ENCODE data around the gene OGDHL.
"Not testable (repeated sequence)": the region's sequence is repeated elsewhere in the genome, so short reads cannot be mapped to it uniquely, and the experiment has no call there.

The OGDHL gene

DNA sequence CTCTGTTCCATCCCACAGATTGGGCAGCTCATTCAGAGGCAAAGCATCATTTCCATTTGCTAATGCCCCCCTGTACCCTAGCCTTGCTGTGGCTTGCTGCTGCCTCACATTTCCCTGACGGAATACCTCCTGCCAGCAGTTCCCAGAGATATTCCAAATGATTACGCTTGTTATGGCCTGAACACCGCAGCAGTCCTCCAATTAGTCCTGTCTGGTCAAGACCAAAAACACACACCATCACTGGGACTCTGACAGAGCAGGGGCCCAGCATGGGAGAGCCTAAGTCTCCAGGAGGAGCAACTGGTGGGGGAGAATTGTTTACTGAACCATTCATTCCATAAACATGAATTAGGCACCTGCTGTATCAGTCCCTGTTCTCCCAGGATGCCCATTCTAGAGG is 6.1 kb downstream of the OGDHL start:
- DNase-seq (ENCODE audit: low spot score) = no peak

DNA sequence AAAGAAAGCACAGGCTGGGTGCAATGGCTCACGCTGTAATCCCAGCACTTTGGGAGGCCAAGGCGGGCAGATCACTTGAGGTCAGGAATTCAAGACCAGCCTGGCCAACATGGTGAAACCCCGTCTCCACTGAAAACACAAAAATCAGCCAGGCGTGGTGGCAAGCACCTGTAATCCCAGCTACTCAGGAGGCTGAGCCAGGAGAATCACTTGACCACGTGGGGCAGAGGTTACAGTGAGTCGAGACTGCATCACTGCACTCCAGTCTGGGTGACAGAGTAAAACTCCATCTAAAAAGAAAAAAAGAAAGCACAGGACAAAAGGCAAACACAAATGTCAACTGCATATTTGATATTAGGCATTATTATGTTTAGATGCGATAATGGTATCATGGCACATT is 7.2 kb downstream of the OGDHL start:
- not testable (repeated sequence) for DNase-seq (ENCODE audit: low spot score)

DNA sequence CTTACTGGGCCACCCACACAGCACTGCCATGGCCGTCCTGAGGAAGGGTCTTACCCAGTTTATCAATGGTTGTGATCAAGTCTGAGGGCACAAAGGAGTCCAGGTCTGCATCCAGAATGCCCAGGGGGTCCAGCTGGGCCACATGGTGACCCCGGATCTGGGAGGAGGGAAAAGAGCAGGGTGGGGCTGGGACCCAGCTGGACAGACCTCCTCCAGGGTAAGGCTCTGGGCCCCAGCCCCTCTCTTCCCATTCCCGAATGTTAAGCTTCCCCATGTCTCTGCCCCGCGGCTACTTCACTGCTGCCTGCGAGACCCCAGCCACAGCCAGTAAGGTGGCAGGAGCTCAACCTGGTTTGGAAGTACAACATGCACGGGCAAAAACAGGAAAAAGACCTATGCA is 9.5 kb downstream of the OGDHL start:
- DNase-seq (ENCODE audit: low spot score) = no peak

DNA sequence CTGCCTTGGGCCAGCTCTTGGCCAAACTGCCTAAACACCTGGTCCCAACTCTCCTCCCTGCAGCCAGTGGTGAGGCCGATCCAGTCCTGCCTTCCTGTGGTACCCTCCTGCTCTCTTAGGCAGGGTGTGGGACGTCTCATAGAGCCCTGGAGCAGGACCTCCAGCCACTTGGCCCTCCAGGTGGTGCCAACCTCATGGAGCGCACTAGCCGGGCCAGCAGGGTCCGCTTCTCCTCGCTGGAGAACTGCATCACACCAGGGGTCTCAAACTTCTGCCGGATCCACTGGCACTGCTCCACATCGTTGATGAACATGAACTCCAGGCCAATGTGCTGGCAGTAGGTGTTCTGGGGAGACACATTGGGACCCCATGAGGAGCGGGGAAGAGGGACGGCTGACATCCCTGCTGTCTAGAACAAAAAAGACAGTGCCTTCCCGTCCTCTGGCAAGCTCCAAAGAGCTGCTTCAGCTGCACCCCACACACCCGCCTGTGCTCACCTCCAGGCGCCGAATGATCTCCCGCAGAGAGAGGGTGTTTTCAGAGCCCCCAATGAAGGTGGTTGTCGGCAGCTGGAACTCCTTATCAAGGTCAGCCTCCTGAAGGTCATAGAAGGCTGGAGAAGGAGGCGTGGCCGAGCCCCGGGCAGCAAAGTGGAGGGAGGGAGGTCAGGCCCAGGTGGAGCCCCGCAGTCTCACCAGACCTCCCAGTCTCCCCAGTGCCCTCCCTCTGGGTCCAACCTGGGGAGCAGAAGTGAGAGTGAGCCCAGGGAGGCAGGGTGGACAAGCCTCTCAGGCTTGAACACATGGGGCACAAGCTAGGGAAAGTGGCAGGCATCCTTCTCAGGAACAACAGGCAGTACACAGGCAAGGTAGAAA is 10.2 kb downstream of the OGDHL start:
- DNase-seq (ENCODE audit: low spot score) = no peak

DNA sequence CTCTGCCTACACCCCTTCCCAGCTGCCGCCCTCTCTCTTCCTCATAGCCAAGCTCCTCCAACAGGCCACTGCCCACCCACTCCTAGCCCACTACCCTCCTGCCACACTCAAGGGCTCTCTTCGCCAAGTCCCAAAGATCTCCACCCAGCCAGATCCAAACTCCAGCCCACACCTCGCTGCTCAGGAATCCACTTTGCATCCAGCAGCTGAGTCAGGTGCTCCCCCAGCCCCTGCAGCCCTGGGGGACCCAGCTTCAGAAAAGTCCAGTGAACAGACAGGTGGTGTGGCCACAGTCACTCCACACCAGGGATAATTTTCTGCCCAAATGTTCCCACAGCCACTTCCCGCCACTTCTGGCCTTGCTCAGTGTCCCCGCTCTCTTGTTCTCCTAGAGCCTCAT is 10.9 kb downstream of the OGDHL start:
- DNase-seq (ENCODE audit: low spot score) = no peak

DNA sequence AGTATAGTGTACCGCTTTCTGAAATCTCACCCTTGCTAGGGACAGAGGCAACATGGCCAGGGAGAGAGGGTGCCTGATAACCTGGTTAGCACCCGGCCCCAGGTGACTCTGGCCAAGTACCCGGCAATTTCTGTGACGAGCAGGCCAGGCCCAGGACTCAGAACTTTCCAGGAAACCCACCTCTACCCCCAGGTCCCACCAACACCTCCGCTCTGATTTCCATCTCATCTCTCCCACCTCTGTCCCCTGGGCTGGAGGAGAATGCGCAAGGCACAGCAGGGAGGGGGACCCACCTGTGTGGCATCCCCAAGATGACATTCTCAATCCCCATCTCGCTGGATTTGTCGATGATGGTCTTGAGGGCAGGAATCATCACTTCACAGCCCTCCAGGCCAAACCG is 11.6 kb downstream of the OGDHL start:
- no peak for DNase-seq (ENCODE audit: low spot score)

DNA sequence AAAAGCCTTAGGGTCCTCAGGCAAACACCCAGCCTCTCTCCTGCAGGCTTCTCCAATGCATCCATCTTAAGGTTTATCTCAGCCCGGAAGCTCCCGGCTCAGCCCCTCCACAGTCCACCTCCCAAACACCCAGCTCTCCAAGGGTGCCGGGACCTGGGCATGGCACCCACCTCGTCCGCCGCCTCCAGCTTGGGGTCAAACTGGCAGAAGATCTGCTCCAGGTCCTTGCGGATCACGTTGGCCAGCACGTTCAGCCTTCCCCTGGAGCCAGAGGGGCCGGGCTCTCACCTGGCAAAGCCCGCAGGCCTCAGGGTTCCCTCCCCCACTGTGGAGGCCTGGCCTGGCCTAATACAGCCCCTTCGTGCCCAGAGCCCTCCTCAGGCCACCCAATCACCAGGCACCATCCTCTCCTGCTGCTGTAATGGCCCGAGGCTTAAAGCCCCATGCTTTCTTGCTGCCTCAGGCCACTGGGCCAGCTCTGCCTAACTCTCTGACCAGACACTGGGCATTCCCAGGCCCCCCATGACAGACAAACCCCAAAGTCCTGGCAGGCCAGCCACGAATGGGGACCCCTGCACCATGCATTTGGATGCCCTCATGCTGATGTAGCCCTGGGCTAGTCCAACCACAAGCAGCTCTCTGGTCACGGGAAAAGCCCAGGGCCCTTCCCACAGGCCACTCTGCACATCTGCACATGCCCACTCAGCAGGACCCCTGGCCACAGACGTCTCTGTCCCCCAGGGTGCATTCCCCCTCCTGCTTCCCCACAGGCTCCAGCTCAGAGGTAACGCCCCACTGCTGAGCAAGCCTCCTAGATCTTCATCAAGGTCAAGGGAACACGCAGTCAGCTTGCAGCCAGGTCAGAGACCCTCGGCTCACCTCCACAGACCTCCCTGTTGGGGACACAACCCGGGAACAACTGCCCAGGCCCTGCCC is 12.3 kb downstream of the OGDHL start:
- DNase-seq (ENCODE audit: low spot score) = no peak

DNA sequence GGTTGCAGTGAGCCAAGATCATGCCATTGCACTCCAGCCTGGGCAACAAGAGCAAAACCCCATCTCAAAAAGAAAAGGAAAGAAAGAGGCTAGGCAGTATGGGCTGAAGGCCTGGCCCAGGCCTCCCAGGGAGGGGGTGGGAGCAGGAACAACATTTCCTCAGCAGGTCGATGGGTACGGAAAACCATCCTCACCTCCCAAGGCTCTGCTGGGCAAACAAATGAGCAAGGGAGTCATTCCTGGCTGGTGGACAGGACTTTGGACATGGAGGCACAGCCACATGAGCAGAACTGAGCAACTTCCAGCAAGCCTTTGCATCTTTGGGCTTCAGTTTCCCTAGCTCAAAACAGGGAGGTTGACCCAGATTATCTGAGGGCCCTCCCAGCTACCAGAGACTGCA is 13.0 kb downstream of the OGDHL start:
- DNase-seq (ENCODE audit: low spot score) = no peak

DNA sequence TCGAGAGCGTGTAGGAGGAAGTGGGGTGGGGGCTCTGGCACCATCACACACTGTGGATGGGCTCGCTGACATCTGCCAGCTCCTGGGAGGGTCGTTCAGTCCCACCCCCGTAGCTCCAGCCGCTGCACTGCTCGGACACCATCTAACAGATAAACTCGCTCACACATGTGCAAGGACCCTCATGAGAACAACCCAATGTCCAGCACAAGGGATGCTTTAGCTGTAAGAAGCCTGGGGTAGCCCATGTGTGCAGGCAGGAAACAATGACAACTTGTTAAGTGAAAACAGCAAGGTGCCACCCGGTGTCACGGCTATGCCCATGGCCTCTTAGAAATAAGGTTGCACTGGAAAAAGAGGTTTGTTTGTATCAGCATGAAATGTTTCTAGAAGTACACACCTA is 14.1 kb downstream of the OGDHL start:
- DNase-seq (ENCODE audit: low spot score) = no peak

DNA sequence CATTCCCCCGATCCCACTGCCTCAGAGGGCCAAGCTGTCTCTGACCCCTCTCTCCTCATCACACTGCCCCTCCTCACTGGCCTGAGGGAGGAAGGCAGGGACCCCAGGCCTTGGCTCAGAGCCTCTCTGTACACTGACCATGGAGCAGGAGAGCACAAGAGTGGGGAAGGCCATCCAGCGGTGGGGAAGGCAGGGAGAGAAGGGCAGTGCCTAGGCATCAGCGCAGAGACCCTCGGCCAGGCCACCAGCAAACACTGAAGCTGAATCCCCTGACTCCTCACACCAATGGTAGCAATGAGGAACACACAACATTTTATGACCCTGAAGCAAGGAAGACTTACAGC is 14.8 kb downstream of the OGDHL start:
- no peak for DNase-seq (ENCODE audit: low spot score)

DNA sequence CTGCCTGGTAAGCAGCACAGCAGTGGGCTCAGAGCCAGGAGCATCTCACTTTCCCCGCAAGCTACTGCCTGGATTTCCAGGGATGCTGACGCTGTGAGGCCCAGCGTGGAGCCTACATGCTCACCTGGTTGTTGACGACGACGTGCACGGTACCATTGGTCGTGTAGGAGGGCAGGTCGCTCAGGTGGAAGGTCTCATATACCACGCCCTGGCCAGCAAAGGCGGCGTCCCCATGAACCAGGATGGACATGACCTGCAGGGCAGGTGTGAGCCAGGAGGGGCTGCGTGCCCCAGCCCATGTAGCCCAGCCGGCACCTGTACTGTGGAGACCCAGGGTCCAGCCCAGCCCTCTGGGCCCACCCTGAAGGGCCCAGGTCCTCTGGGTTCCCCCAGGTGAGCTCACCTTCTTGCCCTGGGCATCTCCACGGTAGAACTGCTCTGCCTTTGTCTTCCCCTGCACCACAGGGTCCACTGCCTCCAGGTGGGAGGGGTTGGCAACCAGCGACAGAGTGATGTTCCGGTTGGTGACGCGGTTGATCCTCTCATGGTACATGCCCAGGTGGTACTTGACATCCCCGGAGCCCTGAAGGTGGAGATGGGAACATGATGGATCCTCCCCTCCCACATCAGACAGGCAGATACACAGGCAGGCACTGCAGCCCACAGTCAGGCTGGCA is 15.4 kb downstream of the OGDHL start:
- no peak for DNase-seq (ENCODE audit: low spot score)

DNA sequence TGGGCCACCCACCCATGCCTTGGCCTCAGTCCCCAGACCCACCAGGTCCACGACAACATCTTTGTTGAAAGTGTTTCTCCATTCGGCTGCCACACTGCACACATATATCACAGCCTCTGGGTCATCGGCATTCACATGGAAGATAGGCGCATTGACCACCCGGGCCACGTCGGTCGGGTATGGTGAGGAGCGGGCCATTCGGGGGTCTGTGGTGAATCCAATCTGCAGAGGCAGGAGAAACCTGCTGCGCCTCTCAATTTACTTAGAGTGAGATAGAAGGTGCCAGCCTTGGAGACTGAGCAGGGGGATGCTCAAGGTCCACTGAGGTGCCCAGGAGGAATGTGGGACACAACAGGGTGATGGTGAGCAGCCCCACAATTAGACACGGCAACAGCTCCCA is 16.4 kb downstream of the OGDHL start:
- no peak for DNase-seq (ENCODE audit: low spot score)

DNA sequence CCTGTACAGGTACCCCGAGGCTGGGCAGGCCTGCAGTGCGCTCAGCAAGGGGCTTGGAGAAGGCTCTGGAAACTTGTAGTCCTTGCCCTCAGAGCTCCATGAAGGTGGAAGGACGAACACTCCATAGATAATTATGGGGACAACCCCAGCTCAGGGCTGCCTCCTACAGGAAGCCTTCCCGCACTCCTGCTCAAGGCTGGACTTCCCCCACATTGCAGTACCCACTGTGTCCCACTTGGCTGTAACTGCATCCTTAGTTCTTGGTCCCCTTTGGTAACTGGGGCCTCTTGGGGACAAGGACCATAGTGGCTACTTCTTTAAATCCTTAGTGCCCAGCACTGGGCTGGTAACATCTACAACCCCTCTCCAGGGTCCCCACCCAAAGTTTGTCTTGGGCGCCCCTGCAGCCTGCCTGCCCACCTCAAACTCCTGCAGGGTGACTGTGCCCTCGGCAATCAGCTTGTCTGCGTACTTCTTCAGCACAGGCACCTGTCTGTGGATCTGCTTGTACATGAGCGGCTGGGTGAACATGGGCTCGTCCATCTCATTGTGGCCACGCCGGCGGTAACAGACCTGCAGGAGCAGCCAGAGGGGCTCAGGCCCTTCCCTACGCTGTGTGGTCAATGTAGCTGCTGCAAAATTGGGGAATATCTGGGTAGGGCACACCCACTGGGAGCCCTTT is 17.1 kb downstream of the OGDHL start:
- no peak for DNase-seq (ENCODE audit: low spot score)

DNA sequence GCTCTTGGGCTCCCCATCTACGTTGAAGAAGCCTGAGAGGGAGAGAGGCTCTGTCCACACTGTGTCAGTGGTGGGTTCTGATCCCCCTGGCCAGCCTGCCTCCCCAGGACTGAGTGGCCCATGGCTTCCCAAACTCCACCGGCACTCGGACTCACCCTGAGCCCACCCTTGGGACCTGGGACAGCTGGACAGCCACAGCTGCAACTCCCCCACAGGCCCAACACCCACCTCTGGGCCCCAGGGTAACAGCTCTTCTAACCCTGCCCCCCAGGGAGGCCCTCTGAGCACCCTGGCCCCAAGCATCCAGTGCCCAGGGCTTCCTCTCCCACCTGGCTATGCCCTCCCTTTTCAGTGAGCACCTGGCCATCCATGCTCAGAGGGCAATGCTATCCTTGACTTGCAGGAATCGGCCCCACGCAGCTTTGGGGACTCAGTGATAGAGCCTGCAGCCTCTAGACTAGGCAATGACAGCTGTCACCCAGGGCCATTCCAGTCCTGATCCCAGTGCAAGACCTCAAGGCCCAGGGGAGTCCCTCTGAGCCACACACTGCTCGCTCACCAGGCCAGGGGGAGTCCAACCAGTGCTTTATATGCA is 17.9 kb downstream of the OGDHL start:
- no peak for DNase-seq (ENCODE audit: low spot score)

DNA sequence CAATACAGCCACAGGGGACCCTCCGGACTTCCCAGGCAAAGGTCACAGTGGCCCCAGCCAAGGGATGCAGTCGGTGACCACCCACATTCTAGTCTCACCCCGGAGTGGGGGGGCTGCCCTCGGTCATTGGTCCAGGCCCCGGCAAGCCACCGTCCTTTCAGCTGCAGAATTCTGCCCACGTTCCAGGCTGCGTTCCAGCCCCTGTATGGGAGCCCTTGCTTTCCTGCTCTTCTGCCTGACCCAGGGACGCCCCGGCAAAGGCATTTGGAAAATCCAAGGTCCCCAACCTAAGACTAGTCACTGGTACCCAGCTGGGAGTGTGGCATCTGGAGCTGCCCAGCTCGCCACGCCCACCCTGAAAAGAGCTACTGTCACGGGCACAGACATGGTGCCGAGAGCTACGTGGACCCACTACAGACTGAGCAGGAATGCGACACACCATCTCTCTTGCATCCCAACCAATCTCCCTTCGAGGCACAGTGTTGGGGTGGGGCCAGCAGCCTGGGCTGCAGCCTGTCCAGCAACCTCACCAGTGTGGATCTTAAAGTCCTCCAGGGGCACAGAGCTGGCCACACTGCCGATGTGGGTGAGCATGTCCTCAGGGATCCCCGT is 18.6 kb downstream of the OGDHL start:
- DNase-seq (ENCODE audit: low spot score) = no peak

DNA sequence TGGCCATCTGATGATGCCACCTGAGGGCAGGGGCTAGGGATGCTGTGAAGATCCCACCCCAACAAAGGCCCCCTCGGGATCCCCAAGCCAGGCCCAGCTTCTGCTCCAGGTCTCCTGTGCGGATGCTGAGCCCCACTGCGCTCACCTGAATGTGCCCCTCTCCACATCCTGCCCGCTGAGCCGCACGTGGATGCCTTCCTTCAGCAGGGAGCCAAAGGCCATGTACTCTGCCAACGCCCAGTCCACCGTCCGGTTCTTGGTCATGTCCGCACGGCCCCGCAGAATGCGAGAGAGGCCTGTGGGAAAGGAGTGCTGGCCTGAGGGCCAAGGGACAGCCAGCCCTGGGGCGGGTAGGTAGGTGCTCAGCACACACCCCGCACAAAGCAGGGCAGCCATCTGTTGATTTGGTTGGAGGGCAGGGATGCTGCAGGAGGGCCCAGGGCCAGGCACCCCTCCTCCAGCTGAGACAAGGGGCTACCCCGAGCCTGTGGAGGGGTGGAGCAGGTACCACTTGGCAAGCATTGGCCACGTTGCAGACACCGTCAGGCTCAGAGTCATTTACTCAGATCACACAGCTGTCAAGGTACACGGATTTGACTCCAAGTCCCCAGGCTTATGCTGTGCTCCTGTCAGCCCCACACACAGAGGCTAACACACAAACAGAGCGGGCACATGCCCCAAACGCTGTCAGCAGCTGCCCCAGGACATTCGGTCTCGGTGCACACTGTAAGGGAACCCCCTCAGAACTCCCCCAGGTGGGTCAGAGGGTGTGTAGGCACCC is 19.2 kb downstream of the OGDHL start:
- DNase-seq (ENCODE audit: low spot score) = no peak

DNA sequence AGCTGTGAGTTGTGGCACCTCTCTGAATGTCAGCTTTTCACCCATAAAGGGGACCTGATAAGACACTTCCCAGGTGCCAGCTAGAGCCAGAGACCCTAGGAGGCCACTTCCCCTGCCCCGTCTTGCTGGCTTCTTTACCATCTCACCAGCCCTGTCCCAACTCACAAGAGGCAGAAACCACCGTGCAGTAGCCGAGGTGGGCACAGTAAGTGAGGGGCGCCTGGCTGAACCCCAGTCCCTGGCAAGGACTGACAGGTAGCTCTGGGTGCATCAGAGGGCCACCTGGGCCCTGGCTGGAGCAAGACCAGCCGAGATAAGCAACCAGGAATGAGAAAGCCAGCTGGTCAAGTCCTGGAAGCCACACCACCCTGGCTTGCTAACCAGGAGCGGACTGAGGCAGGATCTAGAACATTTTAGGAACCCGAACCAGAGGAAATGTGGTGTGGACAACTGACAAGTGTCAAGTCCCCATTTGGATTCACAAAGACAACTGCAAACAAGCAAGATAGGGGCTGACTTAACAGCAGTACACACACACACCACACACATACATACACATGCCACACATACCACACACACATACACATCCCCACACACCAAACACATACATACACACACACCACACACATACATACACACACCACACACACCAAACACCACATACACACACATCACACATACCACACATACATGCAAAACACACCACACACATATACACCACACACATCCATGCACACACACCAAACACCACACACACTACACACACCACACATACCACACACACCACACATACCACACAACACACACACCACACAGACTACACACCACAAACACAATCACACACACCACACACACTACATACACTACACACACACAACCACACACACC is 20.8 kb downstream of the OGDHL start:
- DNase-seq (ENCODE audit: low spot score) = no peak

DNA sequence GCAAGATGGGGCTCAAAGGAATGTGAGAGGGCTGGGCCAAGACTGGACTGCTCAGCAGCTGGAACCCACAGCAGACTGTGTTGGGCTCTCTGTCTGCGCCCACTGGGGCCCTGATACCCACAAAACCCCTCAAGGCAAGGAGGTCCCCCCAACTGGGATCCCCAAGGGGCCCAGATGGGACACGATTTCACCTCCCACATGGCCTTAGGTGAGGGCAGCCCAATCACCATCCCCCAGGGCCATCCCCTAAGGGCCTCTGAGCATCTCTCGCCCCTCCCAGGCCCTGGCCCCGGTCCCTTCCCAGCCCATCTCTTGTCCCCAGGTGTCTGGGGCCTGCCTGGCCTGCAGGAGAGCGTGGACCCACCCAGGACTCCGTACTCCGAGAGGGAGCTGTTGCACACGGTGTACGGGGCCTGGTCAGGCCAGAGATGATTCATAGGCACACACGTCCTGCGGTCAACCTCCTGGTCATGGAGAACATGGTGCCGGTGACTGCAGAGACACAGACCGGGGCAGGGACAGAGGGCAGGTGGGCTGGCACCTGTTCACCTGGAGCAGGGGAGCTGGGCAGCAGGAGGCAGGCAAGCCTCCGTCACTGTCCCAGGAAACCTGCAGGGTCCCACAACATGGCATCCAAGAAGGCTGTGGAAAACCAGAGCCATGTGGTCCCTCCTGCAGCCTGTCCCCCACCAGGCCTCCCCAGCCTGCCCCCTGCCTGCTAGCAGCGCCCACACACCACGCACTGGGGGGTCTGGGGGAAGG is 21.6 kb downstream of the OGDHL start:
- no peak for DNase-seq (ENCODE audit: low spot score)

DNA sequence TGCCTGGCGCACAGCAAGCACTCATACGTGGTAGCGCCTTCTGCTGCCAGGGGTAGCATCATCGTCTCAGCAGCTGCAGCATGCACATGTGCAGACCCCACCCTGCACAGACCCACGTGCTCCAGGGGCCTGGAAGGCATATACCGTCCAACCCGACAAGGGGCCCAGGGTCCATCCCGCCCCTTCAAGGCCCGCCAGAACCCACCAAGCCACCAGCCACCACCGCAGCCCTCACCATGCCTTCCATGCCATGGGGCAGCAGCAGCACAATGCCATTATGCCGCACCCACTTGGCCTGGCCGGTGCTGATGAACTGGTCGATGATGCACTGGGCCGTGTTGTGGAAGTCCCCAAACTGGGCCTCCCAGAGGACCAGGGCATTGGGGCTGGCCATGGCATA is 22.7 kb downstream of the OGDHL start:
- no peak for DNase-seq (ENCODE audit: low spot score)
